NCI-H187 treated with DMSO at 0.1 percent for 48 hours (cell line): ENCODE results near the gene LACTB.

Experiments
- DNase-seq: peaks from one replicate; lab custom pipeline; 2025; lab: John Stamatoyannopoulos, UW

Gene LACTB, protein sequence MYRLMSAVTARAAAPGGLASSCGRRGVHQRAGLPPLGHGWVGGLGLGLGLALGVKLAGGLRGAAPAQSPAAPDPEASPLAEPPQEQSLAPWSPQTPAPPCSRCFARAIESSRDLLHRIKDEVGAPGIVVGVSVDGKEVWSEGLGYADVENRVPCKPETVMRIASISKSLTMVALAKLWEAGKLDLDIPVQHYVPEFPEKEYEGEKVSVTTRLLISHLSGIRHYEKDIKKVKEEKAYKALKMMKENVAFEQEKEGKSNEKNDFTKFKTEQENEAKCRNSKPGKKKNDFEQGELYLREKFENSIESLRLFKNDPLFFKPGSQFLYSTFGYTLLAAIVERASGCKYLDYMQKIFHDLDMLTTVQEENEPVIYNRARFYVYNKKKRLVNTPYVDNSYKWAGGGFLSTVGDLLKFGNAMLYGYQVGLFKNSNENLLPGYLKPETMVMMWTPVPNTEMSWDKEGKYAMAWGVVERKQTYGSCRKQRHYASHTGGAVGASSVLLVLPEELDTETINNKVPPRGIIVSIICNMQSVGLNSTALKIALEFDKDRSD

DNA sequence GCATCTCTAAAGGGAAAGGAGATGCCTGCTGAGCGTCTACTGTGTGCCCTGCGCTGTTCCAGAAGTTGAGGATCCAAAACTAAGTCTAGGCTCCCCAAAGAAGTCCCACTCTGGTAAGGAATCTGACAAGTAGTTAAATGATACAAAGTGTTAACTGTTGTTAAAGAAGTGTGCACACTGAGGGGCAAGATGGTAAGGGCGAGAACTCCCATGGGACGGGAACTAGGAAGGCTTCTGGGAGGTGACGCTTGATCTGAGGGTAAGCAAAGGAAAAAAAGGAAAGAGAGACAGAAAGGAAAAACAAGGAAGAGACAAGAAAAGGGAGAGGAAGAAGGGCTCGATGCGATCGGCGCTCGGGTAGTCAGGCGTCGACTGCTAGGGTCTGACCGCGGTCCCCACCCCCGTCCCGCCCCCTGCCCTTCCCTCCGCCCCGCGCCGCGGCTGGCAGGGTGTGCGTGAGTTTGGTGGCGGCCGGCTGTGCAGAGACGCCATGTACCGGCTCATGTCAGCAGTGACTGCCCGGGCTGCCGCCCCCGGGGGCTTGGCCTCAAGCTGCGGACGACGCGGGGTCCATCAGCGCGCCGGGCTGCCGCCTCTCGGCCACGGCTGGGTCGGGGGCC is at the start of gene LACTB:
Gene LACTB (plus strand): TSS at position 480 of the 620 bp plus-strand sequence. CDS start 11 bp downstream, at position 491.
- peak; percentile 11 for DNase-seq

DNA sequence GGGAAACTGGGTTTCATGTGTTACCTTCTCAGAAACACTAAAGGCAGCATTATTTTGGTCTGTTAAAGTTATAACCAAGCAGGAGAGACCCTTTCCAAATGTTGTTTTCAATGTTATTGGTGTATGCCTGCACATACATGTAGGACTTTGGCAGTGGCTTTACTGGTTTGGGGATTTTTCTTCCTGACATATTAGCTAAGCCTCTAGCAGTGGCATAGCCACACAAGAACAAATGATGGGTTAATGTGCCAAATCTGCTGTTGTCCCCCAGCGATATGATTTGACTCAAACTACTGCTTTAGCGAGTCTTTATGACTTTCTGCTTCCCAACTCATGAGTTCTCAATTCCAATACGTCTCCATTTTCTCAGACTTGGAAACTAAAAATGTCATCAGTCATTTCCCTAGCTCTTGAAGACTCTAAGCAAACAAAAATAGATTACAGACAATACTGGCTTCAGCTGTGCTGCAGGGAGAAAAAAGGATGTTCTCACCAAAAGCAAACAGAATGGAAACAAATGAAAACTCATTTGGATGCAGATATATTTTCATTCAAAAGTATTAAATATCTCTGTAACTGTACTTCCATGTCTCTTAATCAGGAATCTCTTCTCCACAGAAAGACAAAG is 49.5 kb upstream of the LACTB start:
- no peak for DNase-seq

DNA sequence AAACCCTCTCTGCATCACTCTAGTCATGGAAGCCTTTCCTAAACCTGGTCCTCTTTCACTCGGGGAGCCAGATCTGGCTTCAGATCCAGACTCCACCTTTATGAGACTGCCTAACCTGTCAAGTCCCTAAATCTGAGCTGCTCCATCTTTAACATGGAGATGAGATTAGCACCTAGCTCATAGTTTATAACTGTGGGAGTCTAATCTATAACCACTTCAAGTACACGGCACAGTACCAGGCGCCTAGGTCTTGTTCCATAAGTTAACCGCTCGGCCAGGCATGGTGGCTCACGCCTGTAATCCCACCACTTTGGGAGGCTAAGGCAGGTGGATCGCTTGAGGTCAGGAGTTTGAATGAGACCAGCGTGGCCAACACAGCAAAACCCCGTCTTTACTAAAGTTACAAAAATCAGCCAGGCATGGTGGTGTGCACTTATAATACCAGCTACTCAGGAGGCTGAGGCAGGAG is 48.8 kb upstream of the LACTB start:
- no peak for DNase-seq

DNA sequence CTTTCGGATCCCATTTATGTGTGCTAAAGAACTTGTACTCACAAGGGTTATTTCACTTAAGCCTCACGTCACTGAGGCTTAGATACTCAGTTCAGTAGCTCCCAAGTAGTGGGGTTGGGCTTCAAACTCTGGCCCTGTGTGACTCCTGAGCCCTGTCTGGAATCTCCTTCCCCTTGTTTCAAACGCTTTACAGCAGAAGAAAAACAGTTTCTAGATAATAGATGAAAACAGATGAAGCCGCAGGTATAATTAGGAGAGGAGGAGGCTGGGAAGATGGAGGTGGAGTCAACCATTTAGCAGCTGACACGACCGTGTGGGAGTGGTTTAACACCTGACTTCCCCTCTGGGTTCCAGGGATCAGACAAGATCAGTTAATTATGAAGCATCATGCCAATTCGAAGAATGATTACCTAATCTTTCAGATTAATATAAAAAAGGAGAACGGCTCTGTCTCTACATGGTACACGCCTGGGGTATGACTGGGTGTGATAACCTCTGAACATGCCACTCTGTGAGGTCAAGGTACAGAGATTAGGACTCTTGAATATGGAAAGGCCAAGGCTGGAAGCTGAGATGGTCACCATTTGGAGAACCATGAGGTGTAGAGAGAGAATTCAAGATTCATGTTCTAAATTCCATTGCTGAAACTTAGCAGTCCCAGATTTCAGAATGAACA is 48.0 kb upstream of the LACTB start:
- DNase-seq = no peak

DNA sequence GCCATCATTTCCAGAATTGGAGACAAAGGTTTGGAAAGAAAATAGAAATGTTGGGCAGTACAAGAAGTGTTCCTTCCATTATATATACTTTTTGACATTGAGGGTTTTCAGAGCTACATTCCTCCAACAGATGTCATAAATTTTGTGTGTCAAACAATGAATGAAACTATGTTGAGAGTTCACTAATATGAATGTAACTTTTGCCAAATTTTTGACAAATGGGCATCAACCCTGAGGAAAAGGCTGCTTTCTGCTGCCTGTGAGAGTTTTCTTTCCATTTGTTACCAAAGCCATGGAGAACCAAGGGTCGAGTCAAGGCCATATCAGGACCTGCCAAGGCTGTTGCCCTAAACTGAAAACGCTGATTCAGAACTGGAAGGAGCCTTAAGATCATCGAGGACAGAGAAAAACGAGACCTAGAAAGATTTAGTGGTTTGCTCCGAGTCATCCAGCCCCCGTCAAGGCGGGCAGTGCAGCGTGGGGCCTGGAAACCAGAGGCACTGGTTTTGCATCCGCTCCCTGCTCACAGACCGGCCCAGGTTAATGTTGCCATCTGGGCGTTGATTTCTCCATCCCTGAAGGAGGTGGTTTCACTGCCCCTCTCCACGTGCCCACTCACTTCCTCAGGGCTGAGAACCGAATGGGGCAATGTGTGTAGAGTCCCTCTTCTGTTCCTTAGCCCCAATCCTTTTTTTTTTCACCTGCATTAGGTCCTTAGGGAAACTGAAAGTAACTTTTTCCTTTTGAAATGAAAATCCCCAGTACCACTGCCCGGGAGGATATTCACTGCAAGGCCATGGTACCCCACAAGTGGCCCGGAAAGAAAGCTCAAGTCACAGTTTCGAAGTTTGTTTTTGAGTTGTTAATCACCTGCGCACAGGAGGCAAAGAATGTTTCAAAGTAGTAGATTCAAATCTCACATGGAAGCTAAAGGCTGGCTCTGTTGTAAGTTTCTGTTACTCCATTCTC is 46.4 kb upstream of the LACTB start:
- DNase-seq = no peak

DNA sequence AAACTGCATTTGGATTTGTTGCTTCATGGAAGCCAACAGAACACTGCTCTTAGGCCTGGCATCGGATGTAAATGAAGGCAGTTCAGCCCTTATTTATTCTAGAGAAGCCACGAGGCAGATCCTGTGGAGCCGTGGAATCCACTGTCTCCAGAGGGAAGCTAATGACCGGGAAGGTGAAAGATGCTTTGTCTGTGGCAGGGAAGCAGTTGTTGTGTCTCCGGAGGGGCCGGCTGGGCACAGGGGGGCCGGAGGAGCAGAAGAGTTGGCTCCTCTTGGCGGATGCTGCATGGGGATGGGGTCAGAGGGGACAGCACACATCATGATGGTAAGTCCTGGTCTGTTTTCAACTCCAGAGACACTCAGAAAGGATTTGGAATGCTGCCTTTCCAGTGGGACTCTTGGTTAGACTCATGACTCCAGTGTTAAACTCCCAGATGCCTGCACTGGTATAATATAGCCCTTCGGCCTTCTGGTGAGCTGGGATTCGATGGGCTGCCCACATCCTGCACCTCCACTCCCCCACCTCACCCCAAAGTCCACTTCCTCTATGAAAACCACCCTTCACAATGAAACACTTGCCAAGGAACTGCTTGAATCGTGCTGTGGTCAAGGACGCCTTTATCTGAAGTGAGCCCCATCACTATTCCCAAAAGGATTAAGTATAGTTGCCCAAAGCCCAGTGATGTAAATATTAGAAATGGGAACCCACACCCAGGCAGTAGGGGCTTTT is 45.5 kb upstream of the LACTB start:
- DNase-seq = no peak

DNA sequence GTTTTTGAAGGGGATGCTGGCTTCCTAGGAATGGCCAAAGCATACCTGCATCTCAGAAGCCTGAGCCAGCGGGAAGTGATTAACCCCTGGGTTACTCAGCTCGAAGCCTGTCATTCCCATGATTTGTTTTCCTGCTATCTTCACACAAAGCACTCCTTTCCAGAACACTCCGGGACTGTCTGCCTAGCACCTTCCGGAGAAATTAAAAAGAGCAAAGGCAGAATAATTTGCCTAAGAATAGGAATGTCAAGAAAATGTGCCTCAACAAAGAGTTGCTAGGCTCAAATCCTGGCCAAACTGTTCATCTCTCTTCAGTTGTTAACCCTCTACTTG is 45.0 kb upstream of the LACTB start:
- no peak for DNase-seq

DNA sequence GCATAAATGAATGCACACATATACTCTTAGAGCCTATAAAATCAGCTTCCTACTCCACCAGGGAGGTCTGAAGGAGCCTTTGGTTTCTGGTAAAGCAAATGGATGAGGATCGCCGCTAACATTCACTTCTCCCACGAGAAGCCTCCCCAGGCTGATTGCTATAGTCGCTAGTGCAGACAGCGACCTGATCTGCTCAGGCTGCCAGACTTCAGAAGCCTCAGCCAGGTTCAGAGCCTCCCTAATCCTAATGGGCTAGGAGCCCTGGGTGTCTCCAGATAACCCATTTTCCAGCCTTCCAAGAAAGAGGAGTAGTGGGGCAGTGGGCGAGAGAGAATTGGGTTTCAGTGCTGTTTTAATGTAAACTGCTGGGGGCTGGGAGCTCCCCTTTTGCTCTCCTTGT is 43.7 kb upstream of the LACTB start:
- no peak for DNase-seq

DNA sequence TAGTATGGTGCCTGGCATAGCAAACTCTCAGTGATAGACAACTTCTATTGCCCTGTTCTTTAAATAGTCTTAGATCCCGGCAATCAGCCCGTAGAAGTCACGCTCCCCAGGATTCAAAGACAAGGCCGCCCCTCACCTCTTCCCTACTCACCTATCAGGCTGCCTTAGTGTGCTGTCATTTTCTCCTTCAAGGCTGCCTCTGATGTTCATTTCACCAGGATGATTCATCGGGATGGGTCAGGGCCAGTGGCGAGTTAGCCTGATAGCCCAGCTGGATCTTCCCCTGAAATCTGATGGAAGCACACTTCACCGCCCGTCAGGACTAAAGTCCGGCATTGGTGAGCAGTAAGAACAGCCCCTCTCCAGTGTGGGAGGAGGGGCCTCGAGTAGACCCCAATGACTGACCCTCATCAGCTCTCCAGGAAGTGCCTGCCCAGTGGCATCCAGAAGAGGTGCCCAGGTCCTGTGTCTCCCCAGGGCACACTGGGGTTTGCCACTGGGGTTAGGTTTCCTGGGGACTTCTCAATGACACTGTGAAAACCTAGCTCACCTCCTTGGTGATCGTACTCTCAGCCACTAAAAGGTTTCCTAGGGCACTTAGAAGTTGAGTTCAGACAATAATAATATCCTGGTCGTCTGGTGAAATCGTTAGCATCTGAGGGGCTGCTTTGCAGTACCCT is 41.6 kb upstream of the LACTB start:
- no peak for DNase-seq

DNA sequence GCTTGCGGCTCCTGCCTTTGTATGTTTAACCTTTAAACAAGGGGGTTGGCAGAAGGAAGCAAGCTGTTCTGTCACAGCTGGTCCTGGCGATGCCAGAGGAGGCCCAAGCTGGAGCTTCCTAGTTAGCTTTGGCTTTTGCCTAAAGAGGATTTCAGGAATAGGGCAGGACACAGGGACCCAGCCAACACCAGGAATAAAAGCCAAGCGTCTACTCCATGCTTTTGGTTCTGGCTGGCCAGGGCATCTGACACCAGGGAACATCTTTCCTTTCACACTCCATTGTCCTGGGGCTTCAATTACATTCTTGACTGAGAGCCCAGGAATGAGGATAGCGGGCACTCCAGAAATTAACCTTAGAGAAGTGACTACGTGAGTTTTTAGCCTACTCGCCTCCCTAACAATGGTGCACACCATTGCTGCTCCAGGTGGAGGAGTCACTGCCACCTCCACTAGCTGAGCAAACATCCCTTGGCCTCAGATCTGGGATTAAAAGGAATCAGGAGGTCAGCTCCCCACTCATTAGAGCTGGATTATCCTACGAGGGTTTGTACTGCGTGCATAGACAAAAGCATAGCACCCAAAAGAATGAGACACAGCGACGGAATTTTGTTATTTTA is 40.9 kb upstream of the LACTB start:
- no peak for DNase-seq

DNA sequence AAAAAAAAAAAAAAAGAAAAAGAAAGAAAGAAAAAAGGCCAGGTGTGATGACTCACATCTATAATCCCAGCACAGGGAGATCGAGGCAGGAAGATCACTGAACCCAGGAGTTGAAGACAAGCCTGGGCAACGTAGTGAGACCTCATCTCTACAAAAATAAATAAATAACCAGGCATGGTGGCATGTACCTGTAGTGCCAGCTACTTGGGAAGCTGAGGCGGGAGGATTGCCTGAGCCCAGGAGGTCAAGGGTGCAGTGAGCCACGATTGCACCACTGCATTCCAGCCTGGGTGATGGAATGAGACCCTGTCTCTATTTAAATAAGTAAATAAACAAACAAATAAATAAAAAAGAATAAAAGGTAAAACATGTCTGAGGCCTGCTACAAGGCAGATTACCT is 39.3 kb upstream of the LACTB start:
- DNase-seq = no peak

DNA sequence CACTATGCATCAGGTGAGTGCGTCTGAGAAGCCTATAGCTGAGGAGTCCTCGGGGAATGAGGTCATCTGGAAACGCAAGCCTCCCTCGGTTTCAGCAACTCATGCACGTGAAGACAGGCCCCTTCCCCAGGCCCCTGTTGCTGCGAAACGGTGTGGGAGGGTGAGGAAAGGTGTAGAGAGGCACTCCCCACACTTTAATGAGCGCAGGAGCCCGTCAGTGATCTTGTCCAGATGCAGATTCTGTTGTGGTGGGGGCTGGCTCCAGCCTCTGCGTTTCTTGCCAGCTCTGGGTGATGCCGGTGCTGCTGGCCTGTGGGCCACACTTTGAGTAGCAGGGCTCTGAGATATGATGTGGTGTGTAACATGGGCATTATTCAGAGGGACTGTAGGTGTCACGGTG is 38.6 kb upstream of the LACTB start:
- no peak for DNase-seq

DNA sequence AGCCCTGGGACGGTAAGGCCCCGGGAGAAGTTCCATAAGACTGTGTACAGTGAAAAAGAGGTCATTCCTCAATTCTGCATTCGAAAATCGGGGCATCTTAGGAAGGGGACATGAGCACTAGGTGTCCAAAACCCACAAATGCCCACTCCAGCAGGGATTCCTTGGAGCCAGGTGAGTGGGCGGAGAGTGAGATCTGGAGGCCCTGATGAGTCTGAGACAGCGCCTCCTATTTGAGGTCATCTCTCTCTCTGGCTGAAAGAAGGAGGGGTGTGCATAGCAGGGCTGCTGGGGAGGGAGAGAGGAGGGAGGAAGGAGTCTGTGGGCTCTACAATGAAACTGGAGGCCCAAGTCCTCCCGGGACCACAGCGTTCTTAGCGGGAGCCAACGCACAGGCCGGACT is 38.1 kb upstream of the LACTB start:
- no peak for DNase-seq

DNA sequence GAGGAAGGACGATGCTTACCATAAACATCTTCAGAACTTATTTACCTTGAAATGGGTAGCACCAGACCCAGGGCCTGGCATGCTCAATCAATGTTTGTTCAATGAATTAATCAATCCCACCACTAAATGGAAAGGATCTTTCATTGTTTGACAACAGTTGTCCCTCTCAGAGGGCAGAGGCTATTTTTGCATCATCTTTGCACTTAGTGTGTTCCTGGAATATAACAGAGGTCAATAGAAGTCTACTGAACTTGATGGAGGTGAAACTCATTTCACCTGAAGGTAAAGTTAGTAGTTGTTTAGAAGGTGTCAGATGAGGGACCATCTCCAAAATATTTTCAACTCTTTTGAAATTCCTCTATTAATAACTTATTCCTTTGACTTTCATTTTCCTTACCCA is 36.9 kb upstream of the LACTB start:
- DNase-seq = no peak

DNA sequence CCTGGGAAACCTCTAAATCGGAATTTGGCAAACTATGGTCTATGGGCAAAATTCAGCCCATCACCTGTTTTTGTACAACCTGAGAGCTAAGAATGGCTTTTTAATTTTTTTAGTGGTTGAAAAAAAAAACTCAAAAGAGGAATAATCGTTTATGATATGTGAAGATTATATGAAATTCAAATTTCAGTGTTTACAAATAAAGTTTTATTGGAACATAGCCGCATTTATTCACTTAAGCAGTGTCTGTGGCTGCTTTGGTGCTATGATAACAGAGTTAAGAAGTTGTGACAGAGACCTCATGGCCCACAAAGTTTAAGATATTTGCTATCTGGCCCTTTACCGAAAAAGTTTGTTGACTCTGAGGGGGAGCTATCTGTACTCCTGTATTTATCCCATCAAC is 36.4 kb upstream of the LACTB start:
- no peak for DNase-seq

DNA sequence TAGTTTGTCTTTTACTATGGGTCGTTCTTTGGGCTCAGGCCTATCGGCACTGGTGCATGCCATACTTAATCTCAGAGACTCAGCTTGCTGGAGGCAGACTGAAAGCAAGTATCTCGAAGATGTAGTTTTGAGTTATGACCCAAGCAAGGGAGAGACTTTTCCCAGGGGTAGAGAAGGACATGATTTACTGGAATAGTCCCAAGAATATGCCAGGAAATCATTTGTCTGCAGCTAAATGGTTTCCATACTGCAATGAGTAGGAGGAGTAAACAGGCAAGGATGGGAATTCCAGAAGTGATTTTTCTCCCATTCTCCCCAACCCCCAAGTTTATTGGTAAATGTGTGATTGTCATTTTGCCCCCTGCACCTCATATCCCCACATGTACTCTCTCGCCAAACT is 35.4 kb upstream of the LACTB start:
- no peak for DNase-seq

DNA sequence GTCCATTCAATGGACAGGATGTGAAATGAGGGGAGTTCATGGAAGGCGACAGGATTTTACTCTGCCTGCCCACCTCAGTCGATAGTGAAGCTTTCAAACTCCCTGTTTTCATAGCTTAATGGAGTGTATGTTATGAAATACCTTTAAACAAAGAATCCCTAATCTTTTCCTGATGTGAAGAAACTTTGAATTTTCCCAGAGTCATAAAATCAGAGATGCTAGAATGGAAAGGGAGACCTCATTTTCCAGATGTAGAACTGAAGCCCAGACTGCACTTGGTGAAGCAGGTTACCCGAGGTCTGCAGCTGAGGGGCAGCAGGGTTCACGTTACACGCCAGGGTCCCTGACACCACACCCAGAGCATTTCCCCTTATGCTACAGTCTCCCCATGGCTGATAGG is 34.7 kb upstream of the LACTB start:
- no peak for DNase-seq

DNA sequence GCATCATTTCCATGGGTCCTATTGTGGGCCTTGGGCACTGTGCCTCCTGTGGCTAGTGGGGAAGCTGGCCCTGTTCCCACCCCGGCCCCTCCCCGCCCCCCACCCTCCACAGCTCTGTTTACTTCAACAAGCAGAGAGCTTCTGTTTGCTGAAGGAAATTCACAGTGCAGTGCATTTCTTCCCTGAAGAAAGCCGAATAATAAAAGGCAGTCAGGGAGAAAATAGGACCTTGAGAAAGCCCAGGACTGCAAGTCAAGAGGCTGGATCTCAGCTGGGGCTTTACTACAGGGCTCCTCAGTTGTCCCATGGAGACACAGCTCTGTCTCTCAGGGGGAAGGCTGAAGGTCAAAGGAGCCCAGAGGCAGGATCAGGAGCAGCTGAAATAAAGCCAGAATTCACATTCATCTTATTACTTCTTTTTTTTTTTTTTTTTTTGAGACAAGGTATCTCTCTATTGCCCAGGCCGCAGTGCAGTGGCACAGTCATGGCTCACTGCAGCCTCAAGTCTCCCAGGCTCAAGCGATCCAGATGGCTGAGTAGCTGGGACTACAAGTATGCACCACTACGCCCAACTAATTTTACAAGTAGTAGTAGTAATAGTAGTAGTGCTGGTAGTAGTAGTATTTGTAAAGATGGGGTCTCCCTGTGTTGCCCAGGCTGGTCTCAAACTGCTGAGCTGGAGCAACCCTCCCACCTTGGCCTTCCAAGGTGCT is 33.0 kb upstream of the LACTB start:
- DNase-seq = no peak
